ENCODE measurements around the gene MAP9.
"Not testable (repeated sequence)": the region's sequence is repeated elsewhere in the genome, so short reads cannot be mapped to it uniquely, and the experiment has no call there.

The MAP9 gene

DNA sequence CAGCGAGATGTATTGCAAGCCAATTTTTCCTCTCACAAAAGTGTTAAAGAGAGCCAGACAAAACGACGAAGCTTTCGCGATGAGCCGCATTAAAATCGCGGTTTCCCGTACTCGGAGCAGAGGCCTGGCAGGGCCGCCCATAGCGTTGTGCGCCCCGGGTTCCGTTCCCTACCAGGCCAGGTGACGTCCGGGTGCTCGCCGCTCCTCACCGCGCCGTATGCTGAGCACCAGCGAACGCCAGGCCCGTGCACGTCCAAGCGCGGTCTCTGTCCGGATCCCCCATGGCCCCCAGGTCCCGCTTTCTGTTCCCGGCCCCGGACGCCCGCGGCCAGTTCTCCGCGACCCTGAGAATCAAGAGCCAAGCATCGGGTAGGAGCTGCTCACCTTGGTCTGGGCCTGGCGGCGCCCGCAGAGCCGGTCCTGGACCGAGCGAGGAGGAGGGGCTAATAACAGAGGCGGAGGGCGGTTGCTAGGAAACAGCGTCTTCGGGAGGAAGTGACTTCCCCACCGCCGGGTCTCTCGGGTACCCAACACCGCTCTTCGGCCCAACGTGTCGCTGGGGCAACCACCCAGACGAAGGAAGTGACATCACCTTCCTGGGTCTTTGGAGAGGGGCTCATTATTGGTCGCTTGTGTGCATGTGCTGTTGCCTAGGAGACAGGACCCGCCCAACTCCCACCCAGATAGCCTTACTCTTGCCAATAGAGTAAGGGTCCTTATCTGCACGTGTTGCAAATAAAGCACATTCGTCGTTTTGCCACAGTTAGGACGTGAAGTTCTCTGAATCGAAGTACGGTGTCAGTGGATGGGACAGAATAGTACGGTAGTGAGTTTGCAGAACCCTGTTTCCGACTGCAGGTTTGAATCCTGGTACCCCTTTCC, at the start of gene MAP9:
MAP9 (minus strand) TSS at position 579 of the 882 bp plus-strand sequence. CDS start 1,115 bp downstream, outside the sequence.
- DNase-seq = peak; percentile 89

DNA sequence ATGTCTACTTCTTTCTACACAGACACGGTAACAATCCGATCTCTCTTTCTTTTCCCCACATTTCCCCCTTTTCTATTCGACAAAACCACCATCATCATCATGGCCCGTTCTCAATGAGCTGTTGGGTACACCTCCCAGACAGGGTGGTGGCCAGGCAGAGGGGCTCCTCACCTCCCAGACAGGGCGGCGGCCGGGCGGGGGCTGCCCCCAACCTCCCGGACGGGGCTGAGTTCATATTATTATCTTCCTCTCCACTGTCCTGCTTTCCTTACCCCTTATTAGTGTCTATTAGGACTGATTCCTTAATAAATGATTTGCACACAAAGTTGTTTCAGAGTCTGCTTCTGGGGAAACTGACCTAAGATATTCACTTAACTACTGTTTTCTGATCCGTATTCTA, 48.0 kb upstream of the MAP9 start:
- not testable (repeated sequence) for DNase-seq

DNA sequence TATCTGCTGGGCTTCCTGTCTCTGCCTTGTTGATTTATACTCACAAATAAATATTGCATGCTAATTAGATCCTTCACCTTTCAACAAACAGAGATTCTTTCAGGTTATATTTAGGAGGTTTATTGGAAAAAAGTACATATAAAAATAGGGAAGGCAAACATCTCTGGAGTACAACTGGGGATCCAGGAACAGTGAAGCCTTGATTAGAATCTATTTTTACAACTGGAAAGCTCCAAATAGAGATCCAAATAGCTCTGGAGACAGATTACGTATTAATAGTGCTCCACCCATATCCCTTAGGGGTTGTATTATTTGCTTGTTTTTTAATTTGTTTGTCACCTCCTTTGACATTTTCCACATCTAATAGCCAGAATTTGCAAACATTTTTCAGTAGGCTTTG, 46.9 kb upstream of the MAP9 start:
- DNase-seq = no peak

DNA sequence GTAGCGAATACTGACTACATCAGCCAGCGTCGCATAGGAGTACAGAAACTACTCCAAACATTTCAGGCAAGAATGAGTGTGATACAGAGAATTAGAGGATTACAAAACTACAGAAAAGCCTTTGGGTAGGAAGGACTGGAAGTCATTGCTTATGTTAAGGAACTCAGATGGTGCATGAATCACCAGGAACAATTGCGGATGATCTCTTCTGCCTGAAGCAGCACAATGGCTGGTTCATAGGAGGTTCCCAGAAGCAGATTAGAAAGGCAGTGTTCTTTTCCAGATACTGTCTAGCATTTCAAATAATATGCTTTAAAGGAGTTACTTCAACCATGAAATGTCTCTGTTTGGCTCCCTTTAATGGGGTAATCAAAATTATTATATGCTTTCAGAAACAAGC, 42.5 kb upstream of the MAP9 start:
- no peak for DNase-seq

DNA sequence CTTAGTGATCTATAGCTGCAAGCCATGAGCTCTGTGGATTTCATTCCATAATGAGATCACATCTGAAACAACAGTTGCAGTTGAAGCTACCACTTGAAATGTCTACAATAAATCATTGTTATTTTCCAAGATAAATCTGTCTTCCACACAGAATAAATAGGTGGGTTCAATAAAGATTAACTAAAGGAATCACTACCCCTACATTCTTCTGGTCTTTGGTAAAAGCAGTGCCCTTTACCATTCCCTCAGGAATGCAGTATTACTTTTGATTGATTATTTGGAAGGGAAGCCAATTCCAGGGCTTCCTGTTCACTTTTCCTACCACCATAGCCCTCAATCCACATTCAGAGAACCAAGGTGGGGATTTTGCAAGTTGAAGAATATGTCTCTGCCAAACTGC, 38.9 kb upstream of the MAP9 start:
- no peak for DNase-seq

DNA sequence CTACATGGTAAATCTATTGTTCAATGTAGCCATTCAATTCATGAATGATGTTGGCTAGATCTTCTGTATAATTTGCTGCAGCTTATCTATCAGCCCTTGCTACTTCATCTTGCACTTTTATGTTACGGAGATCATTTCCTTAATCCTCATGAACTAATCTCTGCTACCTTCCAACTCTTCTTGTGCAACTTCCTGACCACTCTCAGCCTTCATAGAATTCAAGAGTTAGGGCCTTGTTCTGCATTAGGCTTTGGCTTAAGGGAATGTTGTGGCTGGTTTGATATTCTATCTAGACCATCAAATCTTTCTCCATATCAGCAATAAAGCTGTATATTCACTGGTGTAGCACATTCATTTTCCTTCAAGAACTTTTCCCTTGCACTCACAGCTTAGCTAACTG, 36.7 kb upstream of the MAP9 start:
- no peak for DNase-seq

DNA sequence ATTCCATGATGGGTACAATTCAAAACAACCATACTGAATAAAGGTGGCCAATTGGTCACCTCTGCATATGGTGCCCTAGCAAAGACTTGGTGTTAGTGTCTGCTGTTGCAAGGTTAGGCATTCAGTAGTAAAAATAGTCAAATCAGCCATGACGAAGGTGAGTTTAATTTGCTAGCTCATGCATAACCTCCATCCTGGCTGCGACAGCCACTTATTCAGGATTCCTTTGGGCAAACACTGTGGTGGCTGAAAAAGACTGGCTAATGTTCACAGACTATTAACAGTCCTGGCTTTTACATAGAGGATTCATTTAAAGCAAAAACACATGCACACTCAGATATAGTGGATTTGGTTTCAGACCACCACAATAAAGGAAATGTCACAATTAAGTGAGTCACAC, 34.8 kb upstream of the MAP9 start:
- DNase-seq = no peak

DNA sequence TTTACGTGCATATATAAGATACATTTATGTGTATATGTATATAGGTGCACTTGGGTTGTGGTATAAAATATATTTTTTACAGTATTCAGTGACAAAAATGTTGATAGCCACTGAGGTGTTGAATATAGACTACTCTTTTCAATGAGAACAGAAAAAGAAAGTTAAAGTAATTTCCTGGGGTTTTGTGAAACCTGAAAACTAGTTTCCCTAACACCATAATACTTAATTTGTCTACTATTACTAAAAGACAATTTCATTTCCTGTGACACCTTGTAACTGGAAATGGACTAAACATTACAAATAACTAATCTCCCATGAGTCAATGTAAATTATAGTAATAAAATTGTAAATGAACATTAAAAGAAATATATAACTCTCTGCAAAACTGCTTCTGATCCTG, 32.0 kb upstream of the MAP9 start:
- no peak for DNase-seq

DNA sequence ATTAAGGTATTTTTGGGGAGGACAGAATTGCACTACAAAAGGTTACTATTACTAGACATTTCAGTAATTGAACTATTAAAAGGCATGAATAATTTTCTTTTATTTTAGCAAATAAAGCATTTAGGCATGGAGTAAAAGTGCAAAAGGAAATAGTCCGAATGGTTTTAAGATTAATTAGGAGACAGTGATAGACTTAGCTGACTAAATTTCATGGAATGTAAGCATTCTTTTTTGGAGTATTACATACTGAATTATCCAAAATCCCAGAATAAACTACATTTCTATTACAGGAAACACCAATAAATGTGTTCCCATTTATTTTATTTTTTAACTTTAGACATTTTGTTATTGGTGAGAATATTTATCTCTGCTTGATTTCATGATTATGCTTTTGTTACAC, 30.7 kb upstream of the MAP9 start:
- no peak for DNase-seq

DNA sequence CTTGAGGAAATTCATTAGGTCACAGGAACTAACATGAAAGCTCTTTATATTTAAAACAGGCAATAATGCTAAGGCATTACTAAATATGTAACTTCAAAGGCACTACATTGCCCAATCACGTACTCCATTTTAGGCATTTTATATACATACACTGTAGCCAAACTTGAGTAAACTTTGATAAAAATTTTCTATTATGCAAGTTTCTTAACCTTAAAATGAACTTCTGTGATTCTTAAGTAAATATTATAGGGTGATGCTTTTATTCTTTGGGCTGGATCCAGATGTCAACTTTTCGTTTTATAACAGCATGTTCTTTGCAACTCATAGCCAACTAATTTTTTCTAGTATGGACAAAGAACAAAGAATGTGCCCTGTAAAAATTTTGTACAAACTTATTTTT, 28.3 kb upstream of the MAP9 start:
- no peak for DNase-seq

DNA sequence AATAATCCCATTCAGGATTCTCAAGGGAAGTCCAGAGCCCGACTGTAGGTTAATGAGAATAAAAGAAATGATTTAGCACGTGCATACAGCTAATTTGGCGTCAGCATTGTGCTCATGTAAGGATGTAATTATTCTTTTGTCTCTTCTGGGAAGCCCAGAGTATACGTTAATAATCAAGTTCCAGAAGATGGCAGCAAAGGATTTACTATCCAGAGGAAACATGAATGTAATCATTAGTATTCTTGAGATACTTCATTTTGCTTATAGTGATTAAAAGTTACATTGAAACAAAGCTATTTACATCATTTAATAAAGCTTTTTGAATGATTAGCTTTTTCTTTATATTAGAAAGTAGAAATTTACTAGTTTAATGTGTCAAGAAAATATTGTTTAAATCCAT, 27.1 kb upstream of the MAP9 start:
- no peak for DNase-seq

DNA sequence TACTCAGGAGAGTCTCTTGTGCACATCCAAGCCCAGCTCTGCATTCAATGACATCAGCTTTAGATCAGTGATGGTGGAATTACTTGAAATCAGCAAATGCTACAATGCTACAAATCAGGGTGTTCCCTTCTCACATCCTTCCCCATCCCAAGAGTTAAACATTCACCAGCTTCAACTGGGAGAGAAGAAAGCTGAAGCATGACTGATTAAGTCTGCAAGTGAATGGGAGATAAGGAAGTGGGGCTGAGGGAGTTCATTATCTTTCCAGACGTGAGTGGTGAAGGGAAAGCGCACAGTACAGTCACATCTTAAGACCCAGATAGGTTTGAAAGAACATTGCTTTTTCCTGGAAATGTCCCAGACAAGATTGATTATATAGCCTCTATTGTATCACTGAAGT, 26.2 kb upstream of the MAP9 start:
- DNase-seq = no peak

DNA sequence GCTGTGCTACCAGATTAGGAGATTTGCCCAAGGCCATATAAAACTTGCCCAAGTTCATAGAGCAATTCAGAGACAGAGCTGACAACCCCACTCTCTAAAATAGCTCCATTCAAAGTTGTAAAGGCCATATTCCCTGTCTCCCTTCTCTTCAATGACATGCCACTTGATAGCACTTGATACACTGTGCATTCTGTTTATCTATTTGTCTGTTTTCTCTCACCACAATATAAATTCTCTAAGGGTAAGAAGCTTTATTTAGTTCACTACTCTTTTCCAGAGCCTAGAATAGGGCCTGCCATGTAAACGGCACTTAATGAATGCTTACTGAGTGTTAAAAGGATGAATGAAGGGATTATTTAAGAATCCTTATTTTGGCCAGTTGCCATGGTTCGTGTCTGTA, 24.1 kb upstream of the MAP9 start:
- no peak for DNase-seq

DNA sequence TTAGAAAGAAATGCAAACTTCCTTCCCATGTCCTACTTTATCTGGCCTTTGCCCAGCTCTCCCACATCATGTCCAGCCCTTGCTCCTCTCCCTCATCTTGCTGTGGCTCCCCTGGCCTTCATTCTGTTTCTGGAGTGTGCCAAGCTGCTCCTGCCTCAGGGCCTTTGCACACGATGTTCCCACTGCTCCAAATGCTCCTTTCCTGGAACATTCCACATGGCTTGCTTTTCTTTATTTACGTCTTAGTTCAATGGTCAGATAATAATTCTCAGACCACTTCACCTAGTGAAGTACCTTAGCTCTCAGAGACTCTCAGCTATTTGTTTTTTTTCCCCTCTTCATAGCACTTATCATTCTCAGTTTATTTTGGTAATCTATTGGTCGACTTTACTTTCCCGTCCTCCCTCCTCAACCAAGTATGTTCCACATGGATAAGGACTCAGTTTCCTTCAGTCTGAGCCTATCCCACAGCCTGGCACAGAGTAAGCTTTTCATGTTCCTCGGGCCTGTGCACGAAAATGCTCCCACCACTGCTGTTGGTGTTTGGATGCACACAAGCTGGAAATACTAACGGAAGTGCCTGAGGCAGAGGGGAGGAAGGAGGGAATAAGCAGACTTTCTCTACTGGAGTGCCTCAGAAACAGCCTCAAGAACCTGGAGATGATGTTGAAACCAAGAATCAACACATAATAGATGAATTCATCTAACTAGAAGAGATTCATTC, 23.4 kb upstream of the MAP9 start:
- DNase-seq = no peak

DNA sequence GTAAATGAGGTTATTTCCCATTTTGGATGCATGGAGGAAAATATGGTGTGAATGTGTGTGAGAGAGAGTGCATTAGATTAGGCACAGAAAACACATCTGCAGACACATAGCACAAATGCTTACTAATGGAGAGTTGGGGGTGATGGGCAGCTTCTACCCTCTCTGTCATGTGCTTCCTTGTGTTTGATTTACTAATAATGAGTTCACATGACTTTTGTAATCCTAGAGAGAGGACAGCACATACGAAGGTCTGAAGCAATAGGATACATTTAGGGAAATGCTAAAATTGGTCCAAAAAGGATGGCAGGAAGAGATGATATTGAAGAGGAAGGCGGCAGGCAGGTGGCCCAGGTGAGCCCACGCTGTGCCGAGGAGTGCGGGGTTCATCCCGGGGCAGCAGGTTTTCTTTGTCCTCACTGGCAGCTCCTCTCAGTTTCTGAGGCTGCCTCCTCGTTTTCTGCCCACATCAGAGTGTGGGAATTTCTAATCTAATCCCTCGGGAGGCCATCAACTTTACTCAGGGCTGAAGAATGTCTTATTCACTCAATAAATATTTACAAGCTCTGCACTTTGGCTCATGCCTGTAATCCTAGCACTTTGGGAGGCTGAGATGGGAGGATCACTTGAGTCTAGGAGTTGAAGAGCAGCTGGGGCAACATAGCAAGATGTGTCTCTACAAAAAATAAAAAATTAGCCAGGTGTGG, 15.9 kb upstream of the MAP9 start:
- DNase-seq = no peak

DNA sequence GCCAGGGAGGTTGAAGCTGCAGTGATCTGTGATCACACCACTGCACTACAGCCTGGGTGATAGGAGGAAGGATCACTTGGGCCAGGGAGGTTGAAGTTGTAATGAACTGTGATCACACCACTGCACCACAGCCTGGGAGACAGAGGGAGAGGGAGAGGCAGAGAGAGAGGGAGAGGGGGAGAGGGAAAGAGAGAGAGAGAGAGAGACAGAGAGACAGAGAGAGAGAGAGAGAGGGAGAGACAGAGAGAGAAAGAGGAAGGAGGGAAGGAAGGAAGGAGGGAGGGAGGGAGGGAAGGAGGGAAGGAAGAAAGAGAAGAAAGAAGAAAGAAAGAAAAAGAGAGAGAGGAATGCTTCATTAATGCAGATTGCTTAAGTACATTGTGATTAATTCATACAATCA, 15.2 kb upstream of the MAP9 start:
- DNase-seq = no peak

DNA sequence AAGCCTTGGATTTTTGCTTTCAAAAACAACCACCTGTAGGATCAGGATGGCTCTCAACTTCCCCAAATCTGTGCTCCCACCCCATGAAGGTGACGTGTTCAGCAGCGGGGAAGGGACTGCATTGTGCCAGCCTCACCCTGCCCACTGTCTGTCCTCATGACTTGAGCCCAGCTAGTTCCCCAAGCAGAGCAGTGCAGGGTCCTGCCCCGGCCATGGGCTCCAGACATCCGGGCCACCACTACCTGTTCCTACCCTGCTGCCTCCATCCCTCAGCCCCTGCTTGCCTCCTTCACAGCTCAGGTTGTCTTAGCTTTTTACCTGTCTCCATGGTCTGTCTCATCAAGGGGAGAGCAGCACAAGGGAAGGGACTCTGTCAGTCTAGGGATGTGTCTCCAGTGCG, 11.4 kb upstream of the MAP9 start:
- DNase-seq = no peak

DNA sequence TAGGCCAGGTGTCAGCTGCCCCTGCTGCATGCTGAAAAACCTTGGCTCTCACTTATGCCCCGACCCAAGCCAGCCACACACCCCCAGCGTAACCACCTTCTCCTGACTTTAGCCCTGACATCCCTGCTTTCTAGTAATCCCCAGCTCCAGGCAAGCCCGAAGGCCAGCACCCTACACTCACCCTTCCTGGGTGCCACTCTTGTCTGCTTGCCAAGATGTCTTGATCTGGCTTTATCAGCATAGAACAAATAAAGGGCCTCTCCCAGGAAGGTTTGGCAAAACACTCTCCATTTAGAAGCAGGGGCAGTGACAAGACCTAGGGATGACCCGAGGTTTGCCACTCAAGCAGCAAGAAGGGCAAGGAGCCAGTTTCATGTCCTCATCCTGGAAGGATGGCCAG, 6.8 kb upstream of the MAP9 start:
- DNase-seq = no peak

DNA sequence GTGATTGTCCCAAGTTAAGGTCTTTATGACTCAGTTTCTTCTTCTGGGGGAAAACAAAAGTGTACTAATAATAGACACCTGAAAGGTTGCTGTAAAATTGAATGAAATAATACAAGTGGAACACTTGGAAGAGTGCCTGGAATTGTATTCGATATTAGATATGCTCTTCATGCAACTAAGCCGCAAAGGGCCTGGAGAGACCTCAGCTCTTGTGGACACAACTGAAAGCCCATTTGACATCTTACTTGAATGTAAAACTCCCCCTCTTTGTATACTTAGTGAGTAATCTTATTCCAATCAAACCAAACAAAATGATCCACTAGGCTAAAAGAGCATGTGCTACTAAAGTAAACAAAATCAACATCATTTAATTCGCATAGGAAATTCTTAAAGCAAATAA, 511 bp upstream of the MAP9 start:
- DNase-seq = no peak

DNA sequence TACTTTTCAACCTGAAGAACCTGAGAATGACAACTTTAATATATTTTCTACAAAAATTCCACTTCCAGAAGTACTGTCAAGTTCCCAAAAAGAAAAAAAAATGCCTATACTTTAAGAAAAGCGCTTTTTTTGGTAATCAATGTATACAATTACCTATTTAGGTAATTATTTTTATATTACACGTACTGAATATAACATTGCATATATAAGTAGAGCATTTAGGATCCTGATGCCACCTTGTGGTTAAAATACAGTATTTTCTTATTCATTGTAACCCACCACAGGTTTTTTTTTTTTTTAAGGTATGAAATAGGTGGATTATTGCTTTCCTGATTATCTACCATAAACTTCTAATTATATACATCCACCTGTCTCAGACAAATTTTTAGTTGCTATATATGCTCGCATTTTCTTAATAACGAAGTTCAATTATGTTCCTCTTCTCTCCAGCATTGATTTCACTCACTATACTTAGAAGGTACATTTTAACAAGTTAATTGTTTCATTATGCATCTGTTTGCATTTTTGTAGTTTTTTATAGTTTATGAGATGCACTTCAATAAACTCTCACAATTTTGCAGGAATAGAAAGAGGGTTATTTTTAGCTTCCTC, 5.2 kb downstream of the MAP9 start:
- DNase-seq = no peak

DNA sequence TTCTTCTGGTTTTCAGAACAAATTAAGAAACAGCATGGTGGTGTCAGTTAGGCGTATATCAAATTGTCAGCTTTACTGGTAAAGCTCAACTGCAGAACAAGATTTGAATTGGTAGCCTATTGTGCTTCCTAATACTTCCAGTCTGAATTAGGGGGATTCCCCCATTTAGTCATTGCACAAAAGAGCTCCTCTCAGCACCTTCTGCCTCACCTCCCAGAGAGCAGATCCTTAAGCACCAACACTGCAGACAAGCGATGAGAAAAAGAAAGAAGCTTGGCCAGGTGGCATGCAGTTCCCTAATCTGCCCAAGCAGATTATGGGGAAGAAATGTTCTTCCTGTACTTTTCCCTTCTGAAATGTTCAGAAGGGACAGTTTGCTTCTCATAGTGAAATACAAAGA, 9.2 kb downstream of the MAP9 start:
- DNase-seq = no peak

DNA sequence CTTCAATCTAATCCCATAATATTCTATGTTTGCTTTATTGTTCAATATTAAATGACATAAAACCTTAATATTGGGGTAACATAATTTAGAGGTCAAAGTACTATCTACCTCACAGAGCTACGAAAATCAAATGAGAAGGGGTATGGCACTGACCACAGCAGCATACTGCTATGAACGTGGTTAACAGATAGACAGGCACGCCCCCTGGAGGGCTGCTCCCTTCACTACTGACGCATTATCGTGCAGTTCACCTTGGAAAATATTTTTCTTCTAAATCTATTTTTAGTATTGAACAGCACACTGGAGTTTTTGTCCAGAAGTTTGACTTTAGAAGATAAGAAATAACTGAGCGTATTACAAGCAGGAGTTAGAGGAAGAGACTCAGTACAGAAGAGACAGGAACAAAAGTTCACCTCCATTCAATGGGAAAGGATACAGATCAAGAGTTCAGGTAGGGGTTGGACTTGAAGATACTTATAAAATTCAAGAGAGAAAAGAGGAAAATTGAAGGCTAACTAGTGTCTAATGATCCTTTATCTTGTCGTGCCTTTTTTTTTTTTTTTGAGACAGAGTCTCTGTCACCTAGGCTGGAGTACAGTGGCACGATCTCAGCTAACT, 22.7 kb downstream of the MAP9 start:
- peak; percentile 68 for DNase-seq

DNA sequence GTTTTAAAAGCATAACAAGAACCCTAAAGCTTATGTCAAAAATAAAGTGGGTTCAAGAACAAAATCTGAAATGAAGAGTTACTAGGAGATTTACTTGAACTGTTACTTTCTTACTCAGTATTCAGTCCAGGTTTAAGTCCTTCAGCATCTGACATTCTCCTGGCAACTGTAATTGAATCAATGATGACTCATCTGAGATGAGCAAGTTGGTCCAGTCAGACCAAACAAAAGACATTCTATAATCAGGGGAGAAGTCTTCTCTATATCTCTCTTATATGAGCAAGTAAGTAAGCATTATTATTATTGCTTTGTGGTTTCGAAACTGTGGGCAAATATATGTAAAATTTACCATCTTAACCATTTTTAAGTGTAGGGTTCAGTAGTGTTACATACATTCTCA, 34.6 kb downstream of the MAP9 start:
- DNase-seq = no peak

Data from stimulated activated CD8-positive, alpha-beta memory T cell treated with anti-CD3 and anti-CD28 coated beads, Interleukin-4, amount 100 ng/mL, for 48 hours (primary cell).